Naive thymus-derived CD4-positive, alpha-beta T cell (primary cell): ENCODE results near the gene CD276. TPM values are rescaled to one million over a fixed set of nuclear protein-coding genes. Genes with fewer than 3 reads are reported as not detected.
"Not testable (repeated sequence)": the region's sequence is repeated elsewhere in the genome, so short reads cannot be mapped to it uniquely, and the experiment has no call there.

Source experiments
- ATAC-seq: fragments of 150-1000 bp; cut with Tn5 transposase; 2 replicates; pipeline ENCODE4 v1.10.0; 2021; ENCODE audit warnings: mild to moderate bottlenecking, moderate library complexity
- CTCF ChIA-PET: fragments of 350-600 bp; sonication (Branson Sonifier 250); formaldehyde crosslinking; loops from one replicate; lab custom pipeline; 2021; ENCODE audit warnings: antibody characterized with exemption; lab: Charles Lee
- POLR2A ChIA-PET: fragments of 350-600 bp; sonication (Branson Sonifier 250); formaldehyde crosslinking; loops from one replicate; lab custom pipeline; 2021; ENCODE audit warnings: antibody characterized with exemption, inconsistent platforms; lab: Charles Lee
- DNase-seq, 9 donors: peaks; one replicate each; pipeline versions ENCODE4 v3.0.0 to v3.0.0-alpha.2; 2020 to 2022; ENCODE audit warnings: mixed read lengths in 1 of 9
- H3K27ac ChIP-seq: one replicate; pipeline ENCODE4 v1.7.0; 2013; ENCODE audit warnings: mild to moderate bottlenecking, low read depth, low read length, moderate library complexity
- H3K27me3 ChIP-seq, 2 donors: one replicate each; pipeline ENCODE4 v1.7.0; 2013; ENCODE audit warnings: low read length in 2 of 2, mild to moderate bottlenecking in 2 of 2, moderate library complexity in 2 of 2; ENCODE audit not compliant: control insufficient read depth in 2 of 2, insufficient read depth in 2 of 2
- H3K36me3 ChIP-seq, 3 experiments: 1 replicate in 2 of 3; 2 replicates in 1 of 3; pipeline ENCODE4 v1.7.0; 2013; ENCODE audit warnings: low read length in 3 of 3, mild to moderate bottlenecking in 3 of 3, moderate library complexity in 1 of 3; ENCODE audit not compliant: insufficient read depth in 3 of 3, control insufficient read depth in 2 of 3
- H3K4me1 ChIP-seq, 2 donors: one replicate each; pipeline ENCODE4 v1.7.0; 2013; ENCODE audit warnings: low read length in 2 of 2, mild to moderate bottlenecking in 2 of 2, moderate library complexity in 1 of 2; ENCODE audit not compliant: control insufficient read depth in 2 of 2, insufficient read depth in 2 of 2
- H3K4me3 ChIP-seq: 2 replicates; pipeline ENCODE4 v1.7.0; 2013; ENCODE audit warnings: mild to moderate bottlenecking, low read length
- H3K9me3 ChIP-seq, 3 experiments: 1 replicate in 2 of 3; 2 replicates in 1 of 3; pipeline ENCODE4 v1.7.0; 2013; ENCODE audit warnings: low read length in 3 of 3; ENCODE audit not compliant: control insufficient read depth in 2 of 3
- H3K27ac Mint-ChIP-seq, 9 donors: one replicate each; pipeline ENCODE4 v1.8.0; 2020 to 2022; ENCODE audit warnings: mixed read lengths in 9 of 9, mild to moderate bottlenecking in 8 of 9, moderate library complexity in 5 of 9, inconsistent platforms in 2 of 9
- H3K27me3 Mint-ChIP-seq, 5 donors: one replicate each; pipeline ENCODE4 v1.8.0; 2021 to 2022; ENCODE audit warnings: mixed read lengths in 5 of 5, mild to moderate bottlenecking in 1 of 5
- H3K36me3 Mint-ChIP-seq, 5 donors: one replicate each; pipeline ENCODE4 v1.8.0; 2020 to 2022; ENCODE audit warnings: mixed read lengths in 5 of 5, mild to moderate bottlenecking in 3 of 5, inconsistent platforms in 1 of 5
- H3K4me1 Mint-ChIP-seq, 7 donors: one replicate each; pipeline ENCODE4 v1.8.0; 2020 to 2022; ENCODE audit warnings: mixed read lengths in 7 of 7, mild to moderate bottlenecking in 3 of 7, inconsistent platforms in 1 of 7
- H3K4me3 Mint-ChIP-seq, 10 donors: one replicate each; pipeline ENCODE4 v1.8.0; 2020 to 2022; ENCODE audit warnings: mild to moderate bottlenecking in 10 of 10, mixed read lengths in 10 of 10, moderate library complexity in 6 of 10, inconsistent platforms in 2 of 10
- H3K9me3 Mint-ChIP-seq, 11 donors: one replicate each; pipeline ENCODE4 v1.8.0; 2020 to 2022; ENCODE audit warnings: mixed read lengths in 11 of 11, mild to moderate bottlenecking in 4 of 11, inconsistent platforms in 1 of 11, moderate library complexity in 1 of 11
- intact Hi-C, 2 donors: fragments of 100-400 bp; cut with micrococcal nuclease; formaldehyde crosslinking; loops; one replicate each; pipeline ENCODE4 v1.15.1; 2023
- polyA plus RNA-seq, 2 donors: library from polyadenylated mRNA; unstranded; fragments of 300-500 nt; fragmentation: Illumina TruSeq; gene quantifications; one replicate each; pipeline ENCODE4 v1.2.3, GENCODE V29; 2021
- total RNA-seq, 6 experiments: library from RNA in 5 of 6; stranded (reverse) in 5 of 6; gene quantifications; 1 replicate in 5 of 6; 2 replicates in 1 of 6; pipeline ENCODE4 v1.2.3 and lab custom pipeline; 2021 to 2026

Gene CD276
- total and polyA plus RNA-seq, 7 experiments from 2014 or later: 0.76 to 2.7 (median 1.9) TPM; not detected in 4

GRCh38 chr15:73717802-73718201 lies 33.6 kb downstream of the CD276 start:
- H3K9me3 Mint-ChIP-seq: no peaks in the 10 kb centered on the region
- H3K4me3 Mint-ChIP-seq: no peak overlapping the region
- Histone ChIP-seq H3K27me3 (no peaks in the 10 kb centered on the region), H3K4me3 (no peak overlapping the region), H3K4me1 (no peaks in the 10 kb centered on the region), H3K27ac (no peak overlapping the region), H3K9me3 (no peaks in the 10 kb centered on the region), H3K36me3 (no peaks in the 10 kb centered on the region)
- no peaks in the 10 kb centered on the region for H3K4me1 Mint-ChIP-seq
- peaks cover 10 to 25% (median 15%) of the 10 kb centered on the region in 5 donors for H3K27me3 Mint-ChIP-seq
- CTCF ChIA-PET: interaction anchor here (0.6 kb wide), 1 partner anchor 41 kb away, joined by 3 read pairs; no protein-coding TSS in a partner anchor
- no peak for DNase-seq
- no peak for ATAC-seq
- H3K27ac Mint-ChIP-seq: no peak overlapping the region
- POLR2A ChIA-PET: no interaction called here
- intact Hi-C loops: no loop called here
- H3K36me3 Mint-ChIP-seq: no peaks in the 10 kb centered on the region

DNA sequence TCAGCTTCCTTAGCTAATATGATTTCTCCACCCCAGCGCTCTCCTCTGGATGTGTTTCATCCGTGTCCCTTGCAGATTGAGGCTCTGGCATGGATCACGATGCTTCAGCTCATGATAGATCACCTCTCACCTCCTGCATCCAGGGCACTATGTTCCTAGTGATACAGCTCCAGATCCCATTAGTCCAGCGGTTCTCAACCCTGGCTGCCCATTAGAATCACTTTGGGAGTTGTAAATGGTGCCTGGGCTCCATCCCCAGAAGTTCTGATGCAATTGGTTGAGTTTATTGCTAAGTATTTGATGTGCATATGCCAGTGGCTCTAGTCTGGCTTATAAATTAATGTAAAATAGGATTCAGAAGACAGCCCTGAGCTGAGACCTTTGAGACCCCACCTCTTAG lies 34.5 kb downstream of the CD276 start:
- ChIA-PET POLR2A (no interaction called here), CTCF (no interaction called here)
- no peak for ATAC-seq

DNA sequence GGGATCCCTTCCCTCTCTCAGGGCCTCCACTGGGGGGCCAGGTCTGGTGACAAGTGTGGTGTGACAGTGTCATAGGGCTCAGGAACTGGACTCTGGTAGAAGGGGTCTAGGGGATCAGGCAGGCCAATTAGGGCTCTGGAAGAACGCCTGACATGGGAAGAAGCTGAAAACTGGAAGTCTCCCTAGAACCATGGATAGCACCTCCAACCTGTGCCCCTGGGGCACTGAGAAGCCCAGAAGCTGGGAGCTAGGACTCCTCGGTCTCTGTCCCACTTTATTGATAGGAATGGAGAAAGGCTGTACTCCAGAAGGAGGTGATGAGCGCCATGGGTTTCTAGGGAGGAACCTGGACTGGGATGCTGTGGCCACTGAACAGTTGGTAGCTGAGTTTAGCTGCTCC lies 38.2 kb downstream of the CD276 start:
- no peak overlapping the region for H3K27ac Mint-ChIP-seq

More for the DNA sequence above, 34.5 kb downstream of the CD276 start:
- no peaks in the 10 kb centered on the region for H3K36me3 ChIP-seq
- no peaks in the 10 kb centered on the region for H3K27me3 ChIP-seq
- no peak overlapping the region for H3K4me3 ChIP-seq
- H3K27ac ChIP-seq: no peak overlapping the region
- Mint-ChIP-seq H3K4me3 (no peak overlapping the region), H3K27ac (no peak overlapping the region), H3K27me3 (peaks cover 13 to 27% (median 15%) of the 10 kb centered on the region in 5 donors), H3K9me3 (no peaks in the 10 kb centered on the region), H3K4me1 (no peaks in the 10 kb centered on the region), H3K36me3 (no peaks in the 10 kb centered on the region)
- no peak for DNase-seq
- intact Hi-C loops: no loop called here
- no peaks in the 10 kb centered on the region for H3K9me3 ChIP-seq
- no peaks in the 10 kb centered on the region for H3K4me1 ChIP-seq

GRCh38 chr15:73723191-73723590 lies 39.0 kb downstream of the CD276 start:
- peaks cover 20 to 44% (median 25%) of the 10 kb centered on the region in 5 donors for H3K27me3 Mint-ChIP-seq

More for the DNA sequence above, 38.2 kb downstream of the CD276 start:
- H3K27ac ChIP-seq: no peak overlapping the region
- H3K36me3 Mint-ChIP-seq: no peaks in the 10 kb centered on the region
- CTCF ChIA-PET: no interaction called here
- H3K4me3 ChIP-seq: no peak overlapping the region
- H3K4me3 Mint-ChIP-seq: no peak overlapping the region
- peaks cover 20 to 44% (median 25%) of the 10 kb centered on the region in 5 donors for H3K27me3 Mint-ChIP-seq
- DNase-seq (no peak), ATAC-seq (no peak)
- no peaks in the 10 kb centered on the region for H3K9me3 ChIP-seq
- intact Hi-C loops: no loop called here
- no peaks in the 10 kb centered on the region for H3K4me1 ChIP-seq
- H3K27me3 ChIP-seq: no peaks in the 10 kb centered on the region
- H3K4me1 Mint-ChIP-seq: no peaks in the 10 kb centered on the region
- POLR2A ChIA-PET: no interaction called here
- no peaks in the 10 kb centered on the region for H3K36me3 ChIP-seq
- no peaks in the 10 kb centered on the region for H3K9me3 Mint-ChIP-seq

GRCh38 chr15:73724212-73724611 lies 40.0 kb downstream of the CD276 start:
- no peaks in the 10 kb centered on the region for H3K27me3 ChIP-seq
- POLR2A ChIA-PET: no interaction called here
- H3K4me1 Mint-ChIP-seq: no peaks in the 10 kb centered on the region

More at GRCh38 chr15:73723191-73723590, 39.0 kb downstream of the CD276 start:
- no peak for DNase-seq
- H3K27me3 ChIP-seq: no peaks in the 10 kb centered on the region
- H3K27ac ChIP-seq: no peak overlapping the region
- H3K9me3 ChIP-seq: no peaks in the 10 kb centered on the region
- Mint-ChIP-seq H3K4me3 (no peak overlapping the region), H3K9me3 (no peaks in the 10 kb centered on the region), H3K4me1 (no peaks in the 10 kb centered on the region), H3K36me3 (no peaks in the 10 kb centered on the region), H3K27ac (no peak overlapping the region)
- ChIA-PET CTCF (no interaction called here), POLR2A (no interaction called here)
- no peak for ATAC-seq
- no peaks in the 10 kb centered on the region for H3K36me3 ChIP-seq
- no peak overlapping the region for H3K4me3 ChIP-seq
- intact Hi-C loops: no loop called here
- no peaks in the 10 kb centered on the region for H3K4me1 ChIP-seq

GRCh38 chr15:73727330-73727976 lies 43.3 kb downstream of the CD276 start:
- DNase-seq (no peak), ATAC-seq (no peak)
- Mint-ChIP-seq H3K4me1 (no peaks in the 10 kb centered on the region), H3K4me3 (no peak overlapping the region), H3K27me3 (peaks cover 10 to 26% (median 18%) of the 10 kb centered on the region in 5 donors), H3K9me3 (no peaks in the 10 kb centered on the region), H3K27ac (no peak overlapping the region), H3K36me3 (no peaks in the 10 kb centered on the region)
- Histone ChIP-seq H3K27me3 (no peaks in the 10 kb centered on the region), H3K4me3 (no peak overlapping the region), H3K4me1 (no peaks in the 10 kb centered on the region), H3K36me3 (no peaks in the 10 kb centered on the region), H3K9me3 (no peaks in the 10 kb centered on the region), H3K27ac (no peak overlapping the region)
- intact Hi-C loops: no loop called here
- CTCF ChIA-PET: no interaction called here
- POLR2A ChIA-PET: no interaction called here

More at GRCh38 chr15:73724212-73724611, 40.0 kb downstream of the CD276 start:
- H3K4me3 Mint-ChIP-seq: no peak overlapping the region
- DNase-seq (no peak), ATAC-seq (no peak)
- no peak overlapping the region for H3K27ac ChIP-seq
- no peaks in the 10 kb centered on the region for H3K9me3 ChIP-seq
- no peak overlapping the region for H3K4me3 ChIP-seq
- no peak overlapping the region for H3K27ac Mint-ChIP-seq
- intact Hi-C loops: no loop called here
- no peaks in the 10 kb centered on the region for H3K36me3 Mint-ChIP-seq
- no peaks in the 10 kb centered on the region for H3K36me3 ChIP-seq
- no peaks in the 10 kb centered on the region for H3K4me1 ChIP-seq
- CTCF ChIA-PET: no interaction called here
- no peaks in the 10 kb centered on the region for H3K9me3 Mint-ChIP-seq
- peaks cover 20 to 44% (median 25%) of the 10 kb centered on the region in 5 donors for H3K27me3 Mint-ChIP-seq

DNA sequence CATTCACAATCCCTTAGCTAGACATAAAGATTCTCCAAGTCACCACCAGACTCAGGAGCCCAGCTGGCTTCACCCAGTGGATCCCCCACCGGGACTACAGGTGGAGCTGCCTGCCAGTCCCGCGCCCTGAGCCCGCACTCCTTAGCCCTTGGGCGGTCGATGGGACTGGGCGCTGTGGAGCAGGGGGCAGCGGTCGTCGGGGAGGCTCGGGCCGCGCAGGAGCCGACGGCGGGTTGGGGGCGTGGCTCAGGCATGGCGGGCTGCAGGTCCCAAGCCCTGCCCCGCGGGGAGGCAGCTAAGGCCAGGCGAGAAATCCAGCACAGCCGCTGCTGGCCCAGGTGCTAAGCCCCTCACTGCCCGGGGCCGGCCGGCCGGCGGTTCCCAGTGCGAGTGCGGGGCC lies 47.9 kb downstream of the CD276 start:
- H3K27me3 ChIP-seq, POLR2A ChIA-PET, DNase-seq, ATAC-seq, H3K4me1 Mint-ChIP-seq, H3K27ac ChIP-seq, H3K9me3 ChIP-seq, H3K4me3 ChIP-seq, H3K36me3 Mint-ChIP-seq, intact Hi-C loops, H3K36me3 ChIP-seq, H3K4me3 Mint-ChIP-seq, H3K4me1 ChIP-seq, H3K9me3 Mint-ChIP-seq, CTCF ChIA-PET, H3K27ac Mint-ChIP-seq: not testable (repeated sequence)
- peaks cover 0 to 20% (median 0%) of the 10 kb centered on the region in 5 donors for H3K27me3 Mint-ChIP-seq
